NCI-H526 treated with DMSO at 0.1 percent for 48 hours (cell line): ENCODE data around the gene TH.

Experiments used
- DNase-seq: peaks from one replicate; lab custom pipeline; 2025; lab: John Stamatoyannopoulos, UW

The TH gene

DNA sequence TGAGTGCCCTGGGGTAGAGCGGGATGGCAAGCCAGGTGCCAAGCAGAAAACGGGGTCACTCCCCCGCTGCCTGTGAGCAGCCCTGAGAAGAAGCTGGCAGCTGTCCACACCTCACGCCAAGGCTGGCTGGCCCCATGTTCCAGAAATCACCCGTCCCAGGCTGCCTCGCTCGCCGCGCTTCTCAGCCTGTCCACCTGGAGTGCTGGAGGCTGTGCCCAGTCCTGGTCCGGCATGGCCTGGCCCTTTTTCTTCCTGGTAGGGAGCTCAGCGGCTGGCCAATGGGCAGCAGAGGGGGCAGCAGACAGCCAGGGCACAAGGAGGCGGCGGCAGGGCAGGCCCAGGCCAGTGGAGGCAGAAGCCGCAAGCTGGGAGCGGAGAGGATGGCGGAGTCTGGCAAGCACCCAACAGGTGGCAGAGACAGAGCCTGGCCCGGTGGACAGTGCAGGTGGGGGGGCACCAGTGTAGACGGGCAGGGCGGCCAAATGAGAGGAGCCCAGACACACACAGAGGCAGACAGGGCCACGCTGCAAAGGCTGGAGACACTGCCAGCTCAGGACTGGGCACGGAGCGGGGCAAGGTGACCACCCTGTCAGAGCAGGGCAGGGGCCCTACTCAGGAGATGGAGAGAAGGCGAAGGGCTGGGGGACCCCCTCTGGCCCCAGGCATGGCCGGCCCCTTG, 37.2 kb upstream of the TH start:
- DNase-seq, result no peak

DNA sequence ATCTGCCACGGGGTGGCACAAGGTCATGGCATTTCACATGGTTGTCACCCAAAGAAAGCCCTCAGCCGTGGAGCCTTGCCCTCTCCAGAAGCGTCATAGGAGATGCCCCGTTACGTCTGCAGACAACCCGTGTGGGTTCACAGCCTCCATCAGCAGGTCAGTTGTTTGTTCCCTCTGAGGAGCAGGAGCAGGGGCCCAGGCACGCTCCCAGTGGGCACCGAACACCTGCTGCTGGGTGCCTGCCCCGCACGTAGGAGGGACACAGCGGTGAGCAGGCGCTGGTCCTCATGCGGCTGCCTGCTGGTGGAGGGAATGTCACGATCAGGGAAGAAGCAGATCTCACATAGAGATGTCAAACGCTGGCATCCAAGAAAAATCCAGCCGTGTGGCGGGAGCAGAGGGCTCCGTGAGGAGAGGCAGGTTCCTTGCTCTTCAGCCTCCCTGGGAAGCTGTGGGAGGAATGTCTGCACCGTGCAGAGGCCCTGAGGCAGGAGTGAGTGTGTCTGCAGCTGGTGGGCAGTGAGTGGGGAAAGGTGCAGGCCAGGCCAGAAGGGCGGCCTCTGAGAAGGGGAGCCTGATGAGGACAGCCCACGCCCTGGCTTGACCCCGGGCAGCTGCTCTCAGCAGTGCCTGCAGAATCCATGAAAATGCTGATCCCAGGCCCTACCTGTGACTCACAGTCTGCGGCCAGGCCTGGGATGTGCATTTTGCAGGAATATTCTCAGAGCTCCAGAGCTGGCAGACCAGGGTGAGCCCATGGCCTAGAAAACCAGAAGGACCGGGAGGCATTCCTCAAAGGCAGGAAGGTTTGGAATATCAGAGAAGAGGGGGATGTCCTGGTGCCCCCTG, 36.4 kb upstream of the TH start:
- DNase-seq, result no peak

DNA sequence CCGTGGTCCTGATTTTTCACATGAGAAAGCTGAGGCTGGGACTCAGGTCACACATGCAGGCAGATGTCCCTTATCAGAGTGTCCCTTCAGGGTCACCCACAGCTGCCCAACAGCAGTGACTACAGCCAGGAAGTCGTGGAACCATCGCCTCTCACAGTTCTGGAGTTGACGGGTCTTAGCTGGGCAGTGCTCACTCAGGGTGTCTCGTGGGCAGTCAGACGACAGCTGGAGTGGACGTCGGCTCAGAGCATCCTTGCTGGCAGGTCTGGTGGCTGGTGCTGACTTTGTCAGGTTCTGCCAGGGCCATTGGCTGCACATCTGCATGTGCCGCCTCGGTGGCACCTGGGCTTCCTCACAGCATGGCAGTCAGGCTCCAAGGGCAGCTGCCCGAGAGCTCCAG, 35.6 kb upstream of the TH start:
- no peak for DNase-seq

DNA sequence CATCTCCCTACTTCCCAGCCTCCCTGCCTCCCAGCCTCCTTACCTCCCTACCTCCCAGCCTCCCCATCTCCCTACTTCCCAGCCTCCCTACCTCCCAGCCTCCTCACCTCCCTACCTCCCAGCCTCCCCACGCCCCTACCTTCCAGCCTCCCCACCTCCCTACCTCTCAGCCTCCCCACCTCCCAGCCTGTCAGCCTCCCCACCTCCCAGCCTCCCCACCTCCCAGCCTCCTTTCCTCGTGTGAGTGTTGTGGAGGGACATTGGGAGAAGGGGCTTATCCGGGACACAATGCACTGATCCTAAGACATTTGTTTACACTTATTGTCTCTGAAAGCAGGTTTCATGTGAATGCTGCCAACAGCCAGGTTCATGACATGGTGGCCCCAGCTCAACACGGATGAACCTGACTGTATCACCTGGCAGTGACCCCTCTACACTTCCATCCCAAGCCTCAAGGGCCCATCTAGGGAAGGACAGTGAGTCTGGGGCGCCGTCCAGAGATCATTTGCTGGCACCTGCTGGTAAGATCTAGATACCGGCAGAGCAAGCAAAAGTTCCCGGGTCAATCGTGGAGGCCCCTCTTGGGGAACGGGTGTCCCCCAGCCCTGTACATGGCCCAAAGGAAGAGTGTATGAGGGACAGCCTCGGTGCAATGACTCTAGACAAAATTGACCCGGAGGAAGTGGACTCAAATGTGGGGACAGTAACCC, 34.5 kb upstream of the TH start:
- DNase-seq, result no peak

DNA sequence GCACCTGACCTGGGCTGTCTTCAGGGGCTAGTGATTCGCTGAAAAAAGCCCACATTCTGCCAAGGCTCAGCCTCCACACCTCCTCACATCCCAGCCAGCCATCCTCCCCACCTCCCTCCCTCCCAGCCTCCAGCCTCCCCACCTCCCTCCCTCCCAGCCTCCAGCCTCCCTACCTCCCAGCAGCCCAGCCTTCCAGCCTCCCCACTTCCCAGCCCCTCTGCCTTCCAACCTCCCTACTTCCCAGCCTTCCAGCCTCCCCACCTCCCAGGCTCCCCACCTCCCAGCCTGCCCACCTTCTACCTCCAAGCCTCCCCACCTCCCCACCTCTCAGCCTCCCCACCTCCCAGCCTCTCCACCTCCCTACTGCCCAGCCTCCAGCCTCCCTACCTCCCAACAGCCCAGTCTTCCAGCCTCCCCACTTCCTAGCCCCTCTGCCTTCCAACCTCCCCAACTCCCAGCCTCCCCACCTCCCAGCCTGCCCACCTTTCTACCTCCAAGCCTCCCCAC, 33.7 kb upstream of the TH start:
- no peak for DNase-seq

DNA sequence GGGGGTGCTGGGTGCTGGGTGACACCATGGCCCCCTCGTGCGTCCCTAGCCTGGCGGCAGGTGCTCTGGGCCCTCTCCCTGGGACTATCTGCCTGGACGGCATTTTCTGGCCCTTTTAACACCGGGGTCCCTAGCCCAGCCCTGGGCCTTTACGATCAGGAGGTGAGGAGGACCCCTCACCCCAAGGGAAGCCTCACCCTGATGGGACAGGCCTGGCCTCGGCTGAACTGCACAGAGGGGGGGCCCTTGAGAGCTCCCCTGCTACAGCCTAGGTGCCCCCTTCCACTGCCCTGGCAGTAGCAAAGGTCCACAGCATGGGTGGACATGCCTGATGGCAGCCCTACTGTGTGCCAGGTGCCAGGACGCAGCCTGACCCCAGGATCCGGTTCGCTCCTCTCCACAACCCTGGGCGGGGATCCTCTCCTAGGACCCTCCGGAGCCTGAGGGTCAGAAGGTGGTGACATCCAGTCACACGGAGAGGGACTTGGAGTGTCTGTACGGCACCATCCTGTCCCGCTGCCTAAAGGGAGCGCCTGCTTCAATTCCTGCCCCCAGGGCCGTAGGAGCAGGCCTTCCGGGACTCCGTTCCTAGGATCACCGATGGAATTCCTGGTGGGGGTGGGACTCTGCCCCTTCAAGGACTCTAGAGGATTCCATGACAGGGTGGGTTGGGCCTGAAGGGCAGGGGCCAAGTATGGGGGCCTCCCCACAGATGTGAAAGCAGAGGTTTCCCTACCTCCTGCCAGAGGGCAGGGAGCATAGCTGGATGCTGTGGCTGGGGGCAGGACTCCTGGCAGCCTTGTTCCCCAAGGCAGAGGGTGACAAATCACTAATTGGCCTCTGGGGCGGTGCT, 33.0 kb upstream of the TH start:
- no peak for DNase-seq

DNA sequence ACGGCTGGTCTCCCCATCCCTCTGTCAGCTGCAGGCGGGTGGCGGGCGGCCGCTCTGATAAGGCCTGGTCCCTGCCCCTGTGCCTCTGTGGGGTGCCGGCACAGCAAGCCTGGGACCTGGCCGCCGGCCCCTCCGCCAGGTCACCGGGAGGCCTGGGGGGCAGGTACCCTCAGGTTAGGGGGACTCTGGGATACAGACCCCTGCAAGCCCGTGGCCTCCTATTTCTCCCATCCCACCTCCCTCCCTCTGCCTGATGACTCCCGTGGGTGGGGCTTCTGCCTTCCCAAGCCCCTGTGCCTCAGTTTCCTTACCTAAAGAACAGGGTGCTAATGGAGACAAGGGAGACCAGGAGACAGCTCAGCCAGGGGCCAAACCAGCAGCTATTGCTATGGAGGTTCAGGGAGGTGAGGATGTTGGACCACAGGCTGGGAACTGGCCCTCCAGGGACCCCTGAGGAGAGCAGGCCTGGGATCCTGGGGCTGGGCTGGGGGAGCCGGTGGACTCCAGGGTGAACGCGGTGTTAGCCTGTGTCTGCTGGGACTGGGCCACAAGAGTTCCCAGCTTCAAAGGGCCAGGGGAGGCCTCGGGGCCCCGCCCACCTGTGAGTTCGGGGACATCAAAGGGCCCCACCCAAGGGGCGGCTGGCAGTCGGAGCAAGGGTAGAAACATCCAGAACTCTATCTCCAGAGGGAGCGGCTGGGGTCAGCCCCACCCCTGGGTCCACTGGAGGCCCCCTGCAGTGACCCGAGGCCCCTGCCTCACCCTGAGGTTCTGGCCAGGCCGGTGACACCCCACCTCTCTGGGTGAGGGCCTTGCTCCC, 32.0 kb upstream of the TH start:
- DNase-seq, result no peak

DNA sequence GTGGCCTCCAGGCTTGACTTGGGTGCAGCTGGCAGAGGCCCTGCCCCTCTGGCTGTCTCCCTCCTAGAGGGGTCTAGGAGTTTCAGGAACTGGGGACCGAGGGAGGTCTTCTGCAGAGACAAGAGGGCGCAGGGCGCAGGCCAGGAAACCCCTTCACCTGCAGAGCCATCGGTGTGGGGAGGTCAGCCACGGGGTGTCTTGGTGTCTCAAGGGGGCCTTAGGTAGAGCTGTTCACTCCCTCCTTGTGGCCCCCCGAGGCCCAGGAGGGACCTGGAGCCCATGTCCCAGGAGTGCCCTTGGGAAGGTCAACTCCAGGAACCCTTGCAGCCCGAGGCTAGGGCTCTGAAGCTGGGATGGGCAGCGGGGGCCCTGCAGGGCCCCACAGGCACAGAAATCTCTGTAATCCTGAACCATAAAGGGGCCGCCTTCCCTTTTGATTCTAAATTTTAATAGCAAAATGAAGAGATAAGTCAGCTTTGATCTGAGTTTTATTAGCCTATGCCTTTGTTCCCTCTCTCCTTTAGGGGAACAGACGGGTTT, 31.4 kb upstream of the TH start:
- no peak for DNase-seq

DNA sequence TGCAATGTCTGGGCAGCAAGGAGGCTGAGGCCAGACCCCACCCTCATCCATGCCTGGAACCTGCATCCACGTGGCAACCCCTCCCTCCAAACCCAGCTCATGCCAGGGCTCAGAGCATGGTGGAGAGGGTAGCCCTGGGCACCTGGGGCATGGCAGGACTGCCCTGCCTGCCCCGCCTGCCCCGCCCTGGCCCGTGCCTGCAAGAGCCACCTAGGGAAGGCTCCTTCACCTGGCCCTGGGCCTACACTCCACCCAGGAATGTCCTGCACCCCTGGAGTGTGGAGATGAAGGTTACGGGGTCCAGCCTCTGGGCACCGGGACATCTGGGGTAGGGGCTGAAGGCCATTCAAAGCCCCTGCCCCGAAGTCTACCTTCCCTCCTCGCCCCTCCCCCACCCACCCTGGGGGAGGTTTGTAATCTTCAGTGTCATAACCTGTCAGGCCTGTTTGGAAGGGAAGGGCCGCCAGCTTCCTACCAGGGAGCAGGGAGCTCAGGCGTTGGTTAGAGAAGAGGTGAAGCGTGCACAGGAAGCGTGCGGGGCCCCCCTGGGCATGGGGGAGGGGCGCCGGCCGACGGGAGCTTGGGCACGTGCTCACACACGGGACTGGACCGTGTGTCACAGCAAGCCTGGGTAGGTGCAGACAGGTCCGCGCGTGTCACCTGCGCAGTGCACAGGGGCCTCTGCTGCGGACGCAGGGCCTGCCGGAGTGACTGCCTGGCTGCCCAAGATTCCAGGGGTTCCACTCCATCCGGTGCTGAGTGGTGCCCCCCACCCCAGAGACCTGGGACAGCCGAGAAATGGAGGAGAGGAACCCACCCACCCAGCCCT, 30.7 kb upstream of the TH start:
- DNase-seq, result peak; percentile 92

DNA sequence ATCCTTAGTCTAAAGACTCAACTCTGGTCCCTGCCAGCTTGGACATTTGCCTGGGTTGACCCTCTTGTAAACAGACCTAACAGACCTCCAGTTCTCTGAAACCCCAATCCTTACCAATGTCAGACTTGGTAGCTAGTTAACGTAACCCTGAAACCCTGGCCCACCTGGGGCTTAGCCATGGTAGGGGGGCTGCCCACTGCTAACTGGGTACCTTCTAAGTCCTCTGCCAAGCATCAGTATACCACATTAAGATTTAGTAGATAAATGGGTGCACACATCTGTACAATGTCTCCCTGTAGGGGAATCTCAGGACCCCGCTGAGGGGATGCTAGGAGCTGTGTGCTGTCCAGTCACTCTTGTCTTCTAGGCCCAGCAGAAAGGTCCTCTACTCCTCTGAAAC, 29.9 kb upstream of the TH start:
- no peak for DNase-seq

DNA sequence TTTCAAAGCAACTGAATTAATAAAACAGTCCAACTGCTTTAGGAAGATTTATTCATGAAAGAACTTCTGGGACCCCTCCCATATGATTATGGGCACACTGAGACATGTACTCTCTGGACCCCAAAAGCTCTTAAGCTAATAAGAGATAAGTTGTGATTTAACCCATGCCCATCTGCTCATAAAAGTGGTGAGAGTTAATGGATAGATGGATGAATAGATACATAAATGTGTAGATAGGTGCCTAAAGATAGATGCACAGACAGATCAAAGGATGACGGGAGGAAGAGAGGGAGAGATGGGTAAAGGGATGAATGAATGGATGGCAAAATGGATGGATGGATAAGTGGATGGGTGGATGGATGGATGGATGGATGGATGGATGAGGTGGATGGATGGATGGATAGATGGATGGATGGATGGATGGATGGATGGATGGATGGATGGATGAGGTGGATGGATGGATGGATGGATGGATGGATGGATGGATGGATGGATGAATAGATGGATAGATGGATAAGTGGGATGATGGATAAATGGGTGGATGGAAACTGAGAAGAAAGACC, 29.4 kb upstream of the TH start:
- no peak for DNase-seq

DNA sequence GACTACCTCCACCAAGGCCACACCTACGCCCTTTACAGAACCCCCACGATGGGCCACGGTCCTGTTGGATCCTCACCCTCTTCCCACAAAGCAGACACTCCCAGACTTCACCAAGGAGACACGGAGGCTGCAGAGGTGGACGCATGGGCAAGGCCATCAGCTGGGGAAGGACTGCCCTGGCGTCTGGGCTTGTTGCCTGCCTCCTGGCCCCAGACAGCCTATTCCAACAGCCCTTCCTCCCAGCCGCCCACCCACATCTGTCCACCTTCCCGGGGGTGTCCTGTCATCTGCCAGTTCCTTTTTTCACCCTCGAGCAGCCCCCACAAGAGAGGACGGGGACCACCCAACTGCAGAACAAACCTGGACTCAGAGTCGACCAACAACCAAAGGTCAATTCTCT, 28.9 kb upstream of the TH start:
- DNase-seq, result no peak

DNA sequence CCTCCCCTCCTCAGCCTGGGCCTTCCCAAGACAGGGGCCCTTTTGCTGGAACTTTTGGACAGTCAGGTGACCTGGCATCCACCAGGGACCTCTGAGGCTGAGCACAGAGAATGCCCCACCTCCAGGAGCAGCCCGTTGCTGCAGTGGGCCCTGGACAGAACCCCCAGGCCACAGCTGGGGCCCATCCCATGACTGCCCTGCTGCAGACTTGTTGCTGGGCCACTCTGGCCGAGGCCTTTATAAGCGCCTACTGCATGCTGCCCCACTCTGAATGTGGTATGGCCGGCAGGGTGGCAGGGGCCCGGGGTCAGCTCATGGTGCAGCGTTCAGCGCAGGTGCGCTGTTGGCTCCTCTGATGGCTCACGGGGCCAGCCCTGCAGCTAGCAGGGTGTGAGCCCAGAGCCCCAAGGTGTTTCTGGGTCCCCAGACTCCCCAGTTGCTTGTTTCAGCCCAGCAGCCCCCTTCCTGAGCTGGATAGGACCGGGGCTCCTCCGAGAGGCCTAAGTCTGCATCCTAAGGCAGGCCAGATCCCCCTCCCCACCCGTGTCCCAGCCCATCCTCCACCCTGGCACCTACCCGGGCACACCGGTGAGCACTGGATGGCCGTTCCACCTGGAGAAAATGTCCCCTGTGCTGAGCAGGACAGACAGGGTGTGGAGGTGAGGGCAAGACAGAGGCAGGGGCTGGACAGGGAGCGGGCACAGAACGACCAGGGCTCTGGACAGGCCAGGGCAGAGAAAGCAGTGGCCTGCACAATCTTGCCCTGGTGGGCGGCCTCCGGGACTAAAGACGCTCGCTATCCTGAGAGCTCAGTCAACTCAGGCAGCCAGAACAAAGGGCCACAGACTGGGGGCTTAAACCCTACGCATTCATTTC, 28.1 kb upstream of the TH start:
- no peak for DNase-seq

DNA sequence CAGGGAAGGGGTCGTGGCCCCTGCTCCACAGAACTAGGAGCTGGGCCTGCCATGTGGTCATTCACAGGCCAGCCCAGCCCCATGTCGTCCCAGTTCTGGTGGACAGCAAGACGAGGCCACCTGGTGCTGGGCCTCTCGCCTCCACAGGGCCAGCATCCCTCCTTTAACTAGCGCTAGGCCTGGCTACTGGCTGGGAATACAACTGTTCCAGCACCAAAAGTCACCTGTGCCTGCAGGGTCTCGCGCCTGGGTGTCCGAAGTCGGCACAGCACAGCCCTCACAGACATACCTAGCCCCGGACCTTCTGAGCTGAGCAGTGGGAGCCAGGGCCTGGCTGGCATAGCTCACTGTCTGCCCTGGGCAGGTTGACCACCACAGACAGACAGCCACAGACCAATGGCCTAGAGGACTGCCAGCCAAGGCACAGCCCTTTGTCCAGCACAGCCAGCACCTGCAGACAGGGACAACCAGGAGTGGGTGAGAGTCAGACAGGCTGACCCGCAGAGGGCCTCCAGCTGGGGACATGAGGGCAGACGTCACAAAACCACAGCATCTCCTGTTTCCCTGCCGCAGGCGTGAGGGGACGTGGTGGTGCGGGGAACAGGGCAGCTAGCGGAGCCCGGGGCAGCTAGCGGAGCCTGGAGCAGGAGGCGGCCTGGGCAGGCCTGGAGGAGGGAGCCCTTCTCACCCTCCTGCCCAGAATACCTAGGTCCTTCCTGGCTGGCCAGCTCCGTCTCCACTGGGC, 27.2 kb upstream of the TH start:
- DNase-seq, result no peak

DNA sequence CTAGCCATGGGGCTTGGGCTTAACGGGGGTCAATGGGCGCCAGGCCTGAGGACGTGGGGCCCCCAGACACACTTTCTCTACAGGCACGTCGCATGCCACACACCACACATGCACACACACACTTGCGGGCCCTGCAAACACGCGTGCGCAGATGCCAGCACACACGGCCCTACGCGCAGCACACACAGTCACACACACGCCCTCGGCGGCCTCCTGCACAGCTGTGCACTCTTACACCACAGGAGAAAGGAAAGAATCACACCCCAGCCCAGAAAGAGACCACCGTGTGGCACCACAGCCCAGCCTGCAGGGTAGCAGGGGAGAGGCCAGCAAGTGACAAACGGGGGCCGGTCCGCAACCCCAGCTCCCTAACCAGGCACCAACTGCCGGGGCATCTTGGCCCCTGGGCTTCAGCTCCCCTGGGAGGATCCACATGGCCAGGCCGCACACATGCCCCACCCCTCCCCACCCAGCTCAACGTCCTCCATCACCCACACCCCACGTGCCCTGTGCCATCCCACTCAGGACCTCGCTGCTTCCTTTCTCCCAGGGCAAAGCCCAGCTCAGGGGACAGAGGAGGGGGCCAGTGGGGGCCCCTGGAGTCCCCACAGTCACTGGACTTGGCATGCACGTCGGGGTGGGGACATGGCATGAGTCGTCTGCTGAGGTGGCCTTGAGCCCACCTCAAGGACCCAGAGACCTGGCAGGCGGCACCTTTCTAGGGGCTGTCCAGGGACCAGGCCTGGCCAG, 26.3 kb upstream of the TH start:
- DNase-seq, result no peak

DNA sequence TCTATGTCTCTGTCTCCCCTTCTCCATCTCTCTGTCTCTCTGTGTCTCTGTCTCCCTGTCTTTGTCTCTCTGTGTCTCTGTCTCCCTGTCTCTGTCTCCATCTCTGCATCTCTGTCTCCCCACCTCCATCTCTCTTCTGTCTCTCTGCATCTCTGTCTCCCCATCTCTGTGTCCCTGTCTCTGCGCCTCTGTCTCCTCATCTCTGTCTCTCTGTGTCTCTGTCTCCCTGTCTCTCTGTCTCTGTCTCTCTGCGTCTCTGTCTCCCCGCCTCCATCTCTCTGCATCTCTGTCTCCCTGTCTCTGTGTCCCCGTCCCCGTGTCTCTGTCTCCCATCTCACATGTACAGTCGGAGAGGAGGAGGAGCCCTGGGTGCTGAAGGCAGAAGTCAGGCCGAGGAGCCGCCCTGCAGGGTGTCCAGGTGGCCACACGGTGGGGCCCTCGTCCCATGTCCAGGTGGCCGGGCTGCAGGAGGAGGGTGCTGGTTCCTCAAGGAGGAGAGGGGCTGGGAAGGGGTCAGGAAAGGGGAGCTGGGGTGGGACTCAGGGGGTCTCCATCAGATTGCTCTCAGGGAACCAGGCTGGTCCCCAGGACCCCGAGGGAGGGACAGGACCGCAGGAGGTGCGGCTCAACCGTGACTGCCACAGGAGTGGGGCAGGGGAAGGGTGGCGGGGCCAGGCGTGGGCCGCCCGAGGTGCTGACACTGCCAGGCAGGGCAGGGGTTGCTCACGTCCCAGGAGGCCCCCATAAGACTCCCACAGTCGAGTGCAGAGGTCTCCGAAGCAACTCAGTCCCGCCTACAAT, 25.6 kb upstream of the TH start:
- DNase-seq, result peak; percentile 84
